Urinary bladder (tissue), 4 donors: Measurements from ENCODE around the gene SCRN1. TPM values are rescaled to one million over a fixed set of nuclear protein-coding genes. Genes with fewer than 3 reads are reported as not detected.
"Not testable (repeated sequence)": the region's sequence is repeated elsewhere in the genome, so short reads cannot be mapped to it uniquely, and the experiment has no call there.

ENCODE experiments used
- DNase-seq: peaks from one replicate; pipeline ENCODE4 v3.0.0-alpha.2; 2015; ENCODE audit errors: extremely low spot score
- H3K27ac ChIP-seq: one replicate; pipeline ENCODE4 v1.5.1; 2013; ENCODE audit warnings: low read depth, mild to moderate bottlenecking, moderate library complexity
- H3K36me3 ChIP-seq: one replicate; pipeline ENCODE4 v1.6.1; 2013; ENCODE audit warnings: mild to moderate bottlenecking, moderate library complexity; ENCODE audit not compliant: insufficient read depth
- H3K4me1 ChIP-seq: one replicate; pipeline ENCODE4 v1.6.1; 2013; ENCODE audit warnings: mild to moderate bottlenecking, moderate library complexity; ENCODE audit not compliant: insufficient read depth
- H3K4me3 ChIP-seq: one replicate; pipeline ENCODE4 v1.5.1; 2013; ENCODE audit warnings: low read depth, low read length
- WGBS: extraction: QIAGEN DNeasy Blood & Tissue Kit; methylation state at CpG from one replicate; pipeline ENCODE4 v1.1.7; 2013; 5-methylcytosine and 5-hydroxymethylcytosine counted together
- polyA plus RNA-seq: library from polyadenylated mRNA; stranded (reverse); fragments of 200-250 nt; gene quantifications from one replicate; pipeline ENCODE4 v1.2.3, GENCODE V29; 2013
- total RNA-seq: library from RNA; depleted of rRNA; stranded (reverse); fragments of >200 nt; gene quantifications from one replicate; pipeline ENCODE4 v1.2.3, GENCODE V29; 2014
- donor health status: healthy with polysubstance abuse.
- donor health status: healthy.

Gene SCRN1
- total and polyA plus RNA-seq, 2 donors = 39.6 to 44.5 TPM

DNA sequence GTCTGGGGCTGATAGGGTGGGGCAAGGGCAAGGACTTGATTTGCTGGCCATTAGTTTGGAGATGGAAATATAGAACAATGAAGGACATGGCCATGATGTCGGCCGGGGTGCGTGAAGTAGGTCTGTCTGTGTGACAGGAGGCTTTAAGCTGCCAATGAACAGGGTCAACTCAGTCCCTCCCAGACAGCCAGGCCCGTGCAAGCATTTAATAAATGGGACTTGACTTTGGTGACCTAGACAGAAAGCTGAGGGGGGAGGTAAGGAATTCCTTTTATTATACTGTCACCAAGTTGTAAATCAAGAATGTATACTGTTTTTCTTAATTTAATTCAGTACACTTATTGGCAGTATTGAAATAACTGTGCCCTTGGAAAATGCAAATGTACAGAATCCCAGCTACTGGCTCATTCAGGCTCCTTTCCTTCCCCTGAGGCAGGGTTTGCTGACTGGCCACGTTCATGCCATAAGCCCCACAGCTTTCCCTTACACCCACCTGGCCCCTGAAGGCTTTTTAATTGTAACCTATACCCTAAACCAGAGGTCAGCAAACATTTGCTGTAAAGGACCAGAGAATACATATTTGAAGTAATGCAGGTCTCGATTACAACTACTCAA, 96.1 kb downstream of the SCRN1 start:
- Histone ChIP-seq H3K4me3 (no peak overlapping the region), H3K27ac (no peak overlapping the region), H3K4me1 (no peaks in the 10 kb centered on the region), H3K36me3 (no peaks in the 10 kb centered on the region)
- no peak for DNase-seq
- 69% methylated on average over 6 of the region's 6 CpGs for WGBS

- H3K4me1 ChIP-seq = no peaks in the 10 kb centered on the region
- no peak overlapping the region for H3K27ac ChIP-seq
- no peaks in the 10 kb centered on the region for H3K36me3 ChIP-seq
- no peak for DNase-seq
- WGBS = 83% methylated on average over 5 of the region's 5 CpGs
- H3K4me3 ChIP-seq = no peak overlapping the region
These were observed 97.4 kb downstream of the SCRN1 start for GRCh38 chr7:29892231-29892630.

DNA sequence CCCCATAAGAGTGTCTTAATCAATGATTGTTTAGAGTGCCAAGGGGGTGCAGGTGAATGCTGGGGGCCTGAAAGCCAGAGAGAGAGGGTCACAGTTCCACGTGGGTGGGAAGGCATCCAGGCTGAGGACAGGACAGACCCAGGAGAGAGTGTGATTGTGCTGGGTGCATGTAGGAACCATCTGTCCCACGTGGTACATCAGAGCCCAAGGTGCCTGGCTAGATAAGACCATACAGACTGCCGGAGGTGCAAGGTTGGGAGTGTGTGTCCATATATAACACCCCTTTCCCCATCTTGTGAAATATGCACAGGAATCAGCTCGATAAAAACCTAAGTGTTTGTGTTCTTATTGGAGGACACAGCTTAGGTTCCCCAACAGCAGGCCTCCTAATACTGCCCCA, 97.8 kb downstream of the SCRN1 start:
- no peak overlapping the region for H3K4me3 ChIP-seq
- no peaks in the 10 kb centered on the region for H3K4me1 ChIP-seq
- WGBS = 86% methylated on average over 4 of the region's 4 CpGs
- DNase-seq = no peak
- H3K36me3 ChIP-seq = no peaks in the 10 kb centered on the region
- no peak overlapping the region for H3K27ac ChIP-seq

DNA sequence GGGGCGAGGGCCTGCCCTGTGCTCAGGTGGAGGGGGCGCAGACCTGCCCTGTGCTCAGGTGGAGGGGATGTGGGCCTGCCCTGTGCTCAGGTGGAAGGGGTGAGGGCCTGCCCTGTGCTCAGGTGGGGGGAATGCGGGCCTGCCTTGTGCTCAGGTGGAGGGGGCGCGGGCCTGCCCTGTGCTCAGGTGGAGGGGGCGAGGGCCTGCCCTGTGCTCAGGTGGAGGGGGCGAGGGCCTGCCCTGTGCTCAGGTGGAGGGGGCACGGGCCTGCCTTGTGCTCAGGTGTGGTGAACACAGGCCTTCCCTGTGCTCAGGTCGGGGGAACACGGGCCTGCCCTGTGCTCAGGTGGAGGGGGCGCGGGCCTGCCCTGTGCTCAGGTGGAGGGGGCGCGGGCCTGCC, 98.8 kb downstream of the SCRN1 start:
- H3K4me3 ChIP-seq, H3K27ac ChIP-seq, DNase-seq, H3K4me1 ChIP-seq, H3K36me3 ChIP-seq: not testable (repeated sequence)
- 74% methylated on average over 14 of the region's 14 CpGs for WGBS

GRCh38 chr7:29890251-29890650, 99.3 kb downstream of the SCRN1 start:
- H3K27ac ChIP-seq = no peak overlapping the region

DNA sequence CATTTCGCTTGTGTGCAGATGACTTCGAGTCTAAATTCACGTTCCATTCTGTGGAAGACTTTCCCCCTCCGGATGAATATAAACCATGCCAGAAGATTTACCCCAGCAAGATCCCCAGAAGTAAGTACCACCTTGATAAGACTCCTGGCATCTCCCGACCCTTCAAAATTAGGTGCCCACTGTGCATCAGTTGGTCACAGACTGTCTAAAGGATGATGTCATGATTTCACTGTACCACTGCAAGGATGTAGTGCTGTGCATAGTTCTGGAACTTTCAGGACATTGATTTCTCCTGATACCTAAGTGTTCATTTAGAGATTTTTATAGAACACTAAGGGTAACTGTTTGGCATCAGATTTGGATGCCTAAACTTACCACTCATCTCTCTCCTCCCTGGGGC, 100.3 kb downstream of the SCRN1 start:
- WGBS = 83% methylated on average over 5 of the region's 5 CpGs
- DNase-seq = no peak
- no peaks in the 10 kb centered on the region for H3K36me3 ChIP-seq
- no peak overlapping the region for H3K27ac ChIP-seq
- H3K4me1 ChIP-seq = no peaks in the 10 kb centered on the region
- no peak overlapping the region for H3K4me3 ChIP-seq

More at GRCh38 chr7:29890251-29890650, 99.3 kb downstream of the SCRN1 start:
- 74% methylated on average over 4 of the region's 4 CpGs for WGBS
- Histone ChIP-seq H3K4me3 (no peak overlapping the region), H3K4me1 (no peaks in the 10 kb centered on the region), H3K36me3 (no peaks in the 10 kb centered on the region)
- no peak for DNase-seq

DNA sequence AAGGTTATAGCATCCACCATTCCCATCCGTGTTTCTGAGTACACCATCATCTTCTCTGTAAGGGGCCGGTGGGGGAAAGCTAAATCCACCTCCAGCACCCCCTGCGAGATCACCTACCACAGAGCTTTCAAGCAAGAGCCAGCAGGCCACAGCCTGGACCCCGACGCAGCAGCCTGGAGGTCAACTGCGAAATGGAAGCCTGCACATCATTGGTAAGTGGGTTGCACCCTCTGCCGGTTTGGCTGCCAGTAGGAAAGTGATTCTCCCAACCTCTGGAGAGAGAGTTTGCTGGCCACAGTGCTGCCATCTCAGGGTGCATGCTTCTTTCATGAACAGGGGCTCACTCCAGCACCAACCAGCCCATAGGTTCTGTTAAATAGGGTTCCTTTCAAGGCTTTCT, 101.6 kb downstream of the SCRN1 start:
- no peak for DNase-seq
- no peak overlapping the region for H3K4me3 ChIP-seq
- no peaks in the 10 kb centered on the region for H3K4me1 ChIP-seq
- no peak overlapping the region for H3K27ac ChIP-seq
- no peaks in the 10 kb centered on the region for H3K36me3 ChIP-seq
- 90% methylated on average over 7 of the region's 7 CpGs for WGBS

DNA sequence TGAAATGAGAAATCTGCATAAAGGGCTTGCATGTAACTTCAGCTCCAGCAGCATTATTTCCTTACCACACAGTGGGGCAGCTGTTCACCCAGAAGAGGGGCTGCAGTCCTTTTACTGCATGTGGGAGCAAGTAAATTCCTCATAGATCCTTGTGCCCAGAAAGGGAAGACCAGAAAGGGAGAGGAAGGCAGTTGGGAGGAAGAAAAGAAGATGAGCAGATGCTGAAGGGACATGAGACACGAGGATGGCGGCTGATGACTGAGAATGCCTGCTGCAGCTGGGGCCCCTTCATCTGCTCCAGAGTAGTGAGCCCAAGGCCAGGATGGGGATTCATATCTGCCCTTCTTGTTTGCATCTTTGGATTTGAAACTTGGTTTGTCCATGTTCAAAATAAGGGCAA, 102.8 kb downstream of the SCRN1 start:
- Histone ChIP-seq H3K4me1 (no peaks in the 10 kb centered on the region), H3K27ac (no peak overlapping the region), H3K4me3 (no peak overlapping the region), H3K36me3 (no peaks in the 10 kb centered on the region)
- DNase-seq = no peak
- WGBS = 97% methylated on average over 2 of the region's 2 CpGs

- no peak overlapping the region for H3K27ac ChIP-seq
- DNase-seq = no peak
- no peak overlapping the region for H3K4me3 ChIP-seq
- 95% methylated on average over 3 of the region's 3 CpGs for WGBS
- H3K4me1 ChIP-seq = no peaks in the 10 kb centered on the region
- H3K36me3 ChIP-seq = no peaks in the 10 kb centered on the region
These were observed 104.0 kb downstream of the SCRN1 start for GRCh38 chr7:29885626-29886025.

DNA sequence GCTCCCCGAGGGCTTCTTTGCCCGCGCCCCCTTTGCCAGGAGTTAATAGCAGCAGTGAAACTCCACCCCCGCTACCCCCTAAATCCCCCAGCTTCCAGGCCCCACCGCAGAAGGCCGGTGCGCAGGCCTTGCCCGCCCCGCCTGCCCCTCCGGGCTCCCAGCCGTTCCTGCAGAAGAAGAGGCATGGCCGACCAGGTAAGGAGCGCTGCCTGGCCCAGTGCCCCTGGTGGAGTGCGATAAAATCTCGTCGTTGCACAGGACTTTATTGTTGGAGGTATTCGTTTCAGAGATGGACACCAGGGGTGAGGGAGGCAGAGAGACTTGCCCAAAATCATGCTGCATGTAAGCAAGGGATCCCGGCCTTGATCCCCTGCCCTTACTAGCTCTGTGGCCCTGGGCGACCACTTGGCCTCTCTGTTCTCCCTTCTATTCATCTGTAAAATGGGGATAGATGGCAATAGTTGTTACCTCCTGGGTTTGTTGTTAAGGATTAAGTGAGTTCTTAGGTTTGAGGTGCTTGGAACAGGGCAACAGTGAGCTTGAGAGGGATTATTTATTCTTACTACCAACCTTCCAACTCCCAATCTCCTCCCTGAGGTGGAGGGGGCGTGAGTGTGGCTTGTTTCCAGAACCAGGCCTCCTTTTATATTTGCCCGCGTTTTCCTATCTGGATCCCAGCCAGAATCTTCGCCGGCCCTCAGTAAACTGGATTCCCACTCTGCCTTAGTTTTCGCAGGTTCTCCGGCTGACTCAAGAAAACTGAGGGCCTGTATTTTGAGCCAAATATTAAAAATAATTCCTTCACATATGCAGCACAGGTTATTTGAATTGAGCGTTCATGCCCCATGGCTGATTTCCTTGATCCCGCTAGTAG, 105.0 kb downstream of the SCRN1 start:
- DNase-seq = no peak
- no peak overlapping the region for H3K27ac ChIP-seq
- 35% methylated on average over 28 of the region's 28 CpGs for WGBS
- no peaks in the 10 kb centered on the region for H3K4me1 ChIP-seq
- peak overlapping the region; percentile 36 for H3K4me3 ChIP-seq
- H3K36me3 ChIP-seq = no peaks in the 10 kb centered on the region

DNA sequence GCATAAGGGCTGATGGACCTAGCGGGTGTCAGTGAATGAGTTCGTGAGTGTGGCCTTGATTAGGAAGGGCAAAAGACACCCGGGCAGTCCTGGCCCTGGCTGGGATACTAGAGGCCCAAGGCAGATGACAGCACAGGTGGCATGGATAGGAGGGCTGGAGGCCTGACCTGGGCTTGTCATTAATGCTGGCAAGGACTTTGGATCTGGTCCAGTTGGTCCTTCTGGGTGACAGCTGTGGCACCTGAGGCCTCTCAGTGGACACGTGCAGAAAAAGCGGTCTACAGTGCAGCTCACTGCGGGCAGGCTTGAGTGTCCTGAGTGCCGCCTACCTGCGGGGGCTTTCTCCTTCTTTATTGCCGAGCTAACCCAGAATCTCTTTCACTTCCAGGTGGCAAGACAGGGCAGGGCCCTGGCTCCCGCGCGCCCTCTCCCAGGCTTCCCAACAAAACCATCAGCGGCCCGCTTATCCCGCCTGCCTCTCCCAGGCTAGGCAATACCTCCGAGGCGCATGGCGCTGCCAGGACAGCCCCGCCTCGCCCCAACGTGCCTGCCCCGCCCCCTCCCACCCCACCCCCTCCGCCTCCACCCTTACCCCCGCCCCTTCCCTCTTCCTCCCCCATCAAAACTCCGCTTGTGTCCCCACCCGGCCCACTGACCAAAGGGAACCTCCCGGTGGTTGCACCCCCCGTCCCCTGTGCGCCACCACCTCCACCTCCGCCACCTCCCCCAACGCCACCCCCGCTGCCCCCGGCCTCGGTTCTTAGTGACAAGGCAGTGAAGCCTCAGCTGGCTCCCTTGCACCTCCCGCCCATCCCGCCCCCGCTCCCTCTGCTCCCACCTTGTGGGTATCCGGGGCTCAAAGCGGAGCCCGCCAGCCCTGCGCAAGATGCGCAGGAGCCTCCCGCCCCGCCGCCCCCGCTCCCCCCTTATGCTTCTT, 105.9 kb downstream of the SCRN1 start:
- DNase-seq = no peak
- Histone ChIP-seq H3K27ac (no peak overlapping the region), H3K4me3 (peak overlapping the region; percentile 36), H3K36me3 (no peaks in the 10 kb centered on the region), H3K4me1 (no peaks in the 10 kb centered on the region)
- 20% methylated on average over 46 of the region's 46 CpGs for WGBS

GRCh38 chr7:29882481-29882880, 107.1 kb downstream of the SCRN1 start:
- Histone ChIP-seq H3K4me3 (no peak overlapping the region), H3K27ac (no peak overlapping the region), H3K4me1 (no peaks in the 10 kb centered on the region), H3K36me3 (no peaks in the 10 kb centered on the region)
- WGBS = 98% methylated on average over 1 of the region's 1 CpG
- no peak for DNase-seq

- H3K4me1 ChIP-seq = no peaks in the 10 kb centered on the region
- WGBS = 80% methylated on average over 7 of the region's 7 CpGs
These were observed 107.9 kb downstream of the SCRN1 start for GRCh38 chr7:29881724-29882123.

More at GRCh38 chr7:29881724-29882123, 107.9 kb downstream of the SCRN1 start:
- Histone ChIP-seq H3K4me3 (no peak overlapping the region), H3K27ac (no peak overlapping the region), H3K36me3 (no peaks in the 10 kb centered on the region)
- no peak for DNase-seq
